ENCODE measurements around the gene SPTAN1.
"Not testable (repeated sequence)": the region's sequence is repeated elsewhere in the genome, so short reads cannot be mapped to it uniquely, and the experiment has no call there.

SPTAN1 gene

GRCh38 chr9:128553728-128554127 is 1.3 kb downstream of the SPTAN1 start:
- no peak for DNase-seq (ENCODE audit: low read depth)

DNA sequence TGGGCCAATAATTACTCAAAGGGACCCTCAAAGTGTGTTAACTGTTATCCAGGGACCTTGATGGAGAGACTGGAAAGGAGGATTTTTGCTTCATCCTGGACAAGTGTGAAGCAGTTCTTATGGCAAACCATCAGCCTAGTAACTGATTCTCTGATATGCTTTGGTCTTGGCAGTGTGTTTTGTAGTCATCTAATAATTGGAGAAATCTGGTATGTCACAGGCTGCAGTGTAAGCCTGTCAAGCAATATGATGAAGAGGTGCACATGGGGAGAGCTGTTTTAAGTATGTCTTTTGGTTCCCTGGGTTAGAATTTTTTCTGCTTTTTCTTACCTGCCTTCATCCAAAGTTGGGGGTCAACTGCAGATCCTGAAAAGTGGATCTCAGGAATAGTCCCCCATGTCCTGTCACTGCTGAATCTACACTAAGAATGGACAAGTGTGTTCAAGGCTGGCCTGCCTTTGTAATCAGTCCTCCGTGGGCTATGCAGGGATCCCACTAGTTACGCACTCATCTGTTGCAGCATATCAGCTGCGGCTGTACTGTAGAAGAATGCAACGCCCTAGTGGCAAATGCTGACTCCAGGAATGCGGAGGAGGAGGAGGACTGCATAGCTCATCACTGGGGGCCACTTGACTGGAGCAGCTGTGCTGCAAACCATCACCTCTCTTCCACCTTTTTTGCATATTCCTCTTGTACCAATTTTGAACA is 1.9 kb downstream of the SPTAN1 start:
- DNase-seq (ENCODE audit: low read depth) = peak; percentile 68

DNA sequence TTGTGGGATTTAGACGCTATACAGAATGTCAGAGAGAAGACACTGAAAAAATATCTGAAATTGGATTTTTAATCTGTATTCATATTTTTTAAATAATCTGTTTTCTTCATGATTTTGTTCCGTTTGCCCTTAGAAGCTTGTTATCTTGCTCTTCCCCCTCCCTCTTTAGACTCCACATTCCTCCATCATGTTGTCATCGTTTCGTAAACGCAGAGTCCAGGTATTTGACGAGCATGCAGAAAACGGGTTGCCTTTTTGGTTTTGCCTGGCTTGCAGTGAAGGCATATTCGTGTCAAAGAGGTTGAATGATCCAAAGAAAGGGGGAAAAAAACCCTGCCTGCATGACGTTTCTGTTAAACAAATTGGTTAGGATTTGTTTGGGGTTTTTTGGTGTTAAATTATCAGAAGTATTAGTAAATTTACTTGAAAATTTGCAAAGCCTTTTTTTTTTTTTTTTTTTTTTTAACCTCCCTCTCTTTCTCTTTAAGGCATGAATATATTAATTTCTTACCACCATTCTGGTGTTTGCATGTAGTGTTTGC is 2.9 kb downstream of the SPTAN1 start:
- no peak for DNase-seq (ENCODE audit: low read depth)

DNA sequence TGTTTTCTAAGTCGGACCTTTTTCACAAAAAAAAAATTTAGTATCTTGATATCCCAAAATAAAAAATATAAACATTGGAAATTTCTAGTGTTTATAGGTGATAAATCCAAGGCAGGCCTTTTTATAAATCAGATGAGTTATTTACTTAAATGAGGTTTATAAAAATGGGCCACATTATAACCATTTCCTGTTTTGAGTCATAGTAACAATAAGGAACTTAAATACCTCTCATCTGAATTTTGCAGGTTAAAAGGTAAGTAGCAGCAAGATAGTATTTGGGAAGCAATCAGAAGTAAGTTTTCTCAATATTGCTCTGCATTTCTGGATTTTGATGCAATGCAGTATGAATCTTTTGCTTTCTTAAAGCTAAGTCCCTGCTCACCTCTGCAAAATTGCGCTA is 3.9 kb downstream of the SPTAN1 start:
- DNase-seq (ENCODE audit: low read depth) = no peak

DNA sequence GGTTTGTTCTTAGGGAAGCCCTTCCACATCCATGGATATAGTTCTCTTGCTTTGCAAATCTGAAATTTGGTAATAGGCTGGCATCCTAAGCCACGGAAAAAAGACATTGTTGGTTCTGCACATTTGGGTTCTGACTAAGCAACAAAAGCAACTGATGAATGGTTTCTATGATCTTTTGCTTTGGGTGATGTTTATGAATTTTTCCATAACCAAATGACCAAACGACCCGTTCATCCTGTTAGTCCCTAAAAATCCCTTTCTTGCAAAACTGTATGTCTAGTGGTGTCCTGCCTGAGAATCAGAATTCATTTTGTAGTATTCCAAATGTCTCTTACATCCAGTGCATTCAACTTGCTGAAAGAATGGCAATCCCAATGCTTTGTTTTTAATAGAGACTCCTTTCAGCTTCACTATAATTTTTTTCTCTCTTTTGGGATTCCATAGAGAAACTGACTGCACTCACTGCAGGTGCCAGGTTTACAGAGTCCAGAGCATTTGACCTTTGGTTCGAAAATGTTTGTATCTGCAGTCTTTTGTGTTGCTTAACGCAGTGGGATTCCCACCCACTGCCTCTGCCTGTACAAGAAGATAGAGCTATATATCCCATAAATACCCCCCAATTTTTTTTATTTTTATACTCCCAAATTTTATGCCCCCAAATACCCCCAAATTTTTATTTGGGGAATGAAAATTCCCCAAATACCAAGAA is 4.7 kb downstream of the SPTAN1 start:
- DNase-seq (ENCODE audit: low read depth) = no peak

DNA sequence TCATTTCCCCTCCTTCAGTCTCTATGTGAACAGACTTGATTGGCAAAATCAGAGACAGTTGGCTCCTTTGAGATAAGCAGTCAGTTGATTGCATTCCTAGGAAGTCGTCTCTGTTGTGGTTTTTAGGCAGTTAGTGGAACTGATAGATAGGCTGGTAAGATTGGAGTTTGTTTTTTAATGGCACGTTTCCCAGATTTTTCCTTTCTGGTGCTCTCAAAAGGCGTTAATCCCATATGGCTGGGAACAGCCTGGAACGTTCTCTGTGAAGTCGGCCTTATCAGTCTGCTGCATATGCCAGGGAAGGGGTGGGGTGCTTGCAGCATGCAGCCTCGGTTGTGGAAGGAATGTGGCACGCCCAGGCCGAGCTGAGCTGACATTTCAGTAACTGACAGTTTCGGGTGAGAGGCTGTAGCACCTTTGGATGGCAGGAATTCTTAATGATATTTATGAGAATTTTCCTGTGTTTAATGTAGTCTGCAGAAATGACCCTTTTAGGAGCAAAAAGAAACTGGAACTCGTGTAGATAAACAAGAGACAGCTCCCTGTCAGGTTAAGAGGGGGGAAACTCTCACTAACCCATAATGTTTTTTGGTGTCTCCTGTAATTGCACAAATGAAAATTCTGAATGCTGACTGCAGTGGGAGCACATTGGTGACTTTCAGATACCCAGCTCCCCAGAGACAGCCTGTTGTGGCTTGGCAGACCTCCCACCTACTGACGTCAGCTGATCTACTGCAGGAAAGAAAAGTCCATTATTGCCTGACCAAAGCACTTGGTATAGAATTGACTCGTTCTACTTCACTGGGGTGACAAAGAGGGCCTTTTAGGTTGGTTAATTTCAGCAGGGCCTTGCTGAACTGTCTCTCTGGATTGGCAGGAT is 6.3 kb downstream of the SPTAN1 start:
- peak; percentile 58 for DNase-seq (ENCODE audit: low read depth)

GRCh38 chr9:128565578-128565977 is 13.2 kb downstream of the SPTAN1 start:
- DNase-seq (ENCODE audit: low read depth) = no peak

- DNase-seq (ENCODE audit: low read depth) = no peak
Observed at GRCh38 chr9:128568470-128569078, 16.2 kb downstream of the SPTAN1 start.

- DNase-seq (ENCODE audit: low read depth) = no peak
Observed at GRCh38 chr9:128575469-128575868, 23.1 kb downstream of the SPTAN1 start.

DNA sequence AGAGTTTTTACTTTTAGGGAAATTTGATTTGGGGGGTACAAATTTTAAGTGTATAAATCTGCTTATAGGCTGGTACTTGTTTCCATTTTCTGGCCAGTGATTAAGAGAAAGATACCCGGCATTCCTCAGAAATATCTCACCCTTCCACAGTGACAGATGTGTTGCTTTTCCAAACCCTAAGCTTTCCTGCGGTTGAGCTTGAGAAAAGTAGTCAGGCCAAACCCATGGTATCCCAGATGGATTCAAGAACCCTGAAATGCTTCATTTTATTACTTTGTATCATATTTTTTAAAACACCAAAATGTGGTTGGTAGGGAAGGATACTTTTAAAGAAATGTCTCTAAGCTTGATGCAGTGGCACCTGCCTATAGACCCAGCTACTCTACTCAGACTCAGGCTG is 23.5 kb downstream of the SPTAN1 start:
- peak; percentile 26 for DNase-seq (ENCODE audit: low read depth)

GRCh38 chr9:128577206-128577605 is 24.8 kb downstream of the SPTAN1 start:
- DNase-seq (ENCODE audit: low read depth) = no peak

DNA sequence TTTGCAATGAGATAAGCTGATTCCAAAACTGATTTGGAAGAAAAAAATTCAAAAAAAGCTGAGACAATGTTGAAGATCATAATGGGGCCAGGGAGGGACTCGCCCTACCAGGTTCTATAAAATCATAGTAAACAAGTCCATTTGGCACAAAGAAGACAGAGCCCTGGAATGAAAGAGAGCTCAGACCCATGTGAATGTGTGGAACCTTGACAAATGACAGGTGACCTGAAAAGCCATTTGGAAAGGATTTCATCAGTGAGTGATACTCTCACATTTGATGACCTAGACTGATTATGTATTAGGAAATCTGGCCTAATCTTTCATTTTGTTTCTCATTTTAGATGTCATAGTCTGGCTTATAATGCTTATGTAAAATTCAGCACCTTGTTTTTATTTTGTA is 26.8 kb downstream of the SPTAN1 start:
- no peak for DNase-seq (ENCODE audit: low read depth)

- DNase-seq (ENCODE audit: low read depth) = no peak
Observed at GRCh38 chr9:128580731-128581130, 28.3 kb downstream of the SPTAN1 start.

GRCh38 chr9:128585155-128585554 is 32.8 kb downstream of the SPTAN1 start:
- not testable (repeated sequence) for DNase-seq (ENCODE audit: low read depth)

- not testable (repeated sequence) for DNase-seq (ENCODE audit: low read depth)
Observed at GRCh38 chr9:128586934-128587333, 34.5 kb downstream of the SPTAN1 start.

- no peak for DNase-seq (ENCODE audit: low read depth)
Observed at GRCh38 chr9:128587453-128587852, 35.1 kb downstream of the SPTAN1 start.

DNA sequence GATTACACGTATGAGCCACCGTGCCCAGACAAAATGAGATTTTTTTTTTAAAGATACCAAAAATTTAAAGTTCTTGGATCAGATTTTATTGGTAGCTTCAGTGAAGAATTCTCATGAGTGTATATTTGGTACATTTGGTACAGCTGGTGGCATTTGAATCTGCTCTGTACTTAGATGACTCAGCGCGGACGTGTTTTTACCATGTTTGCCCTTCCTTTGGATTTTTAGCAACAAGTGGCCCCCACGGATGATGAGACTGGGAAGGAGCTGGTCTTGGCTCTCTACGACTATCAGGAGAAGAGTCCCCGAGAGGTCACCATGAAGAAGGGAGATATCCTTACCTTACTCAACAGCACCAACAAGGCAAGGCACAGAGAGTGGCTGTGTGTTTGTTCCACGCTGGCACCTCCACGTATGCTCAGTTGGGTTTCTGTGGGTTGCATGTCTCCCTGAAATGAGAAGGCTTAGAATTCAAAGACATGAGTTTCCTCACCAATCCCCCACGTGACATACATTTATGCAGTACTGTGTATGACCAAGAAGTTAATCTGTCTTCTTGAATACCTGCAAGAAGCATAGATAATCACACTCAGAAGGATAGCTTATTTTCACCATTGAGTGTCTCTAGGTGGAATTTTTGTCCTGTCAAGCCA is 36.3 kb downstream of the SPTAN1 start:
- no peak for DNase-seq (ENCODE audit: low read depth)

DNA sequence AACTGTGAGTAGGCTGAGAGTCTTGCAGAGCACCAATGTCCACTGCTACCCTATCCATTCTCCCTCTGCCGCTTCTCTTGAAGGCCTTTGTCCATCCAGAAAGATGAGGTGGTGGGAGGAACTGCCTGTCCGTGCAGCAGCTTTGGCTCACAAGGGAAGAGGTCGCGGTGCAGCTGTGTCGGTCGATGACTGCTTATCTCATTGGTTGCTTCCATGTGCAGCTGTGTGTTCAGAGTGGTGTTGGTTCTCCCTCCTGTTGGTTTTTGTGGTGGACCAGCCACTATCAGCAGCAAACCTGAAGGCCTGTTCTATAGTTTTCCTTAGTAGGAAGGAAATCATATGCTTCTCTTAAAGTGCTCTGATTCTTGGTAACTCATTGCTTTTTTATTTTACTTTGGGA is 40.7 kb downstream of the SPTAN1 start:
- no peak for DNase-seq (ENCODE audit: low read depth)

DNA sequence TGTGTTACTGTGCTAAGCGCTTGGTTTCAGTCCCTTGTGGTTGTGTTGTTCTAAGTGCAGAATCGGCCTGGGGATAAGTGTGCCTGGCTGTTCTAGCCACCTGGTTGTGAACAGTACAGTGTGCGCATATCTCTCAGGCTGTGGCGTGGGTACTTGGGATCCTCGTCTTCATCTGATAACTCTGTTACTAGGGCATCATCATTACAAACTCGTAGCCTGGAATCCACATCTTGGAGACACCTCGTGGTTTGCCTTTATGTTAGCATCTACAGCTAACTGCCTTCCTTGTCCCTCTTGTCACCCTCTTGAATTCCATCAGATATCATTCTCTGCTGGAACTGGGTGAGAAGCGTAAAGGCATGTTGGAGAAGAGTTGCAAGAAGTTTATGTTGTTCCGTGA is 41.5 kb downstream of the SPTAN1 start:
- no peak for DNase-seq (ENCODE audit: low read depth)

- DNase-seq (ENCODE audit: low read depth) = no peak
Observed at GRCh38 chr9:128595471-128595870, 43.1 kb downstream of the SPTAN1 start.

DNA sequence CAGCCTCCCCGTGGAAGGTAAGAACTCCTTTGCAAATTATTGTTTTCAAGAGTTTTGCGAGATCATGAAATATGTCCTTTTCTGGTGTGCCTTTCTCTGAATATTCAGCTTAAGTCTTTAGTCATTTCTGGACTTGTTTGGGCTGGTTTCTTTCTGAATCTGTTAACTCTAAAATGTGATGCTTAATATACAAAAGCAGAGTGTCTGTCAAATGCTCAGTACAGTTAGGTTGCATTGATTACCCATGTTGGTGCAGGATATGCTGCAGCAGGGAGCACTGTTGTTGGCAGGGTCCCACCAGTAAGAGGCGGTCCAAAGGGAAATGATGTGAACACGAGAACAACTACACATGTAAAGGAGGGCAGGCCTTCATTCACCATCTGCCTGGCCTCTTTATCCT is 47.7 kb downstream of the SPTAN1 start:
- no peak for DNase-seq (ENCODE audit: low read depth)

- DNase-seq (ENCODE audit: low read depth) = no peak
Observed at GRCh38 chr9:128603697-128604096, 51.3 kb downstream of the SPTAN1 start.
